Panc1 (cell line): ENCODE results near the gene NATD1.

Experiments used
- POLR2AphosphoS5 ChIP-seq: IDR thresholded peaks from 2 replicates; pipeline ENCODE4 v1.6.1; 2012; ENCODE audit warnings: mild to moderate bottlenecking, low read depth, low read length, moderate library complexity
- SIN3A ChIP-seq: IDR thresholded peaks from 2 replicates; pipeline ENCODE4 v1.6.1; 2012; ENCODE audit warnings: low read depth, mild to moderate bottlenecking, low read length, moderate library complexity, borderline replicate concordance; ENCODE audit not compliant: insufficient read depth
- TCF7L2 ChIP-seq: IDR thresholded peaks from 2 replicates; pipeline ENCODE4 v1.6.1; 2011; ENCODE audit warnings: mild to moderate bottlenecking, low read depth, low read length, inconsistent platforms
- TF ChIP-seq, protein P1 (sequence below): fragments of 450-650 bp; IDR thresholded peaks from 2 replicates; pipeline ENCODE4 v1.5.1; 2017; ENCODE audit warnings: mild to moderate bottlenecking
- TF ChIP-seq, protein P2 (sequence below), 2 experiments: IDR thresholded peaks; 2 replicates each; pipeline ENCODE4 v1.6.1; 2011 to 2012; ENCODE audit warnings: low read depth in 2 of 2, control low read depth in 1 of 2, low read length in 1 of 2, mild to moderate bottlenecking in 1 of 2, moderate library complexity in 1 of 2; ENCODE audit not compliant: insufficient read depth in 1 of 2

- no peak for TF ChIP-seq SIN3A
- TF ChIP-seq, protein P1, sequence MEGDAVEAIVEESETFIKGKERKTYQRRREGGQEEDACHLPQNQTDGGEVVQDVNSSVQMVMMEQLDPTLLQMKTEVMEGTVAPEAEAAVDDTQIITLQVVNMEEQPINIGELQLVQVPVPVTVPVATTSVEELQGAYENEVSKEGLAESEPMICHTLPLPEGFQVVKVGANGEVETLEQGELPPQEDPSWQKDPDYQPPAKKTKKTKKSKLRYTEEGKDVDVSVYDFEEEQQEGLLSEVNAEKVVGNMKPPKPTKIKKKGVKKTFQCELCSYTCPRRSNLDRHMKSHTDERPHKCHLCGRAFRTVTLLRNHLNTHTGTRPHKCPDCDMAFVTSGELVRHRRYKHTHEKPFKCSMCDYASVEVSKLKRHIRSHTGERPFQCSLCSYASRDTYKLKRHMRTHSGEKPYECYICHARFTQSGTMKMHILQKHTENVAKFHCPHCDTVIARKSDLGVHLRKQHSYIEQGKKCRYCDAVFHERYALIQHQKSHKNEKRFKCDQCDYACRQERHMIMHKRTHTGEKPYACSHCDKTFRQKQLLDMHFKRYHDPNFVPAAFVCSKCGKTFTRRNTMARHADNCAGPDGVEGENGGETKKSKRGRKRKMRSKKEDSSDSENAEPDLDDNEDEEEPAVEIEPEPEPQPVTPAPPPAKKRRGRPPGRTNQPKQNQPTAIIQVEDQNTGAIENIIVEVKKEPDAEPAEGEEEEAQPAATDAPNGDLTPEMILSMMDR: no peak
- no peak for TF ChIP-seq TCF7L2
- no peak for TF ChIP-seq POLR2AphosphoS5
- TF ChIP-seq, protein P2, sequence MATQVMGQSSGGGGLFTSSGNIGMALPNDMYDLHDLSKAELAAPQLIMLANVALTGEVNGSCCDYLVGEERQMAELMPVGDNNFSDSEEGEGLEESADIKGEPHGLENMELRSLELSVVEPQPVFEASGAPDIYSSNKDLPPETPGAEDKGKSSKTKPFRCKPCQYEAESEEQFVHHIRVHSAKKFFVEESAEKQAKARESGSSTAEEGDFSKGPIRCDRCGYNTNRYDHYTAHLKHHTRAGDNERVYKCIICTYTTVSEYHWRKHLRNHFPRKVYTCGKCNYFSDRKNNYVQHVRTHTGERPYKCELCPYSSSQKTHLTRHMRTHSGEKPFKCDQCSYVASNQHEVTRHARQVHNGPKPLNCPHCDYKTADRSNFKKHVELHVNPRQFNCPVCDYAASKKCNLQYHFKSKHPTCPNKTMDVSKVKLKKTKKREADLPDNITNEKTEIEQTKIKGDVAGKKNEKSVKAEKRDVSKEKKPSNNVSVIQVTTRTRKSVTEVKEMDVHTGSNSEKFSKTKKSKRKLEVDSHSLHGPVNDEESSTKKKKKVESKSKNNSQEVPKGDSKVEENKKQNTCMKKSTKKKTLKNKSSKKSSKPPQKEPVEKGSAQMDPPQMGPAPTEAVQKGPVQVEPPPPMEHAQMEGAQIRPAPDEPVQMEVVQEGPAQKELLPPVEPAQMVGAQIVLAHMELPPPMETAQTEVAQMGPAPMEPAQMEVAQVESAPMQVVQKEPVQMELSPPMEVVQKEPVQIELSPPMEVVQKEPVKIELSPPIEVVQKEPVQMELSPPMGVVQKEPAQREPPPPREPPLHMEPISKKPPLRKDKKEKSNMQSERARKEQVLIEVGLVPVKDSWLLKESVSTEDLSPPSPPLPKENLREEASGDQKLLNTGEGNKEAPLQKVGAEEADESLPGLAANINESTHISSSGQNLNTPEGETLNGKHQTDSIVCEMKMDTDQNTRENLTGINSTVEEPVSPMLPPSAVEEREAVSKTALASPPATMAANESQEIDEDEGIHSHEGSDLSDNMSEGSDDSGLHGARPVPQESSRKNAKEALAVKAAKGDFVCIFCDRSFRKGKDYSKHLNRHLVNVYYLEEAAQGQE (IDR thresholded peaks at IDR 0.05; ENCODE audit: insufficient read depth in 1 of 2, low read depth in 2 of 2, low read length in 1 of 2): no peak
Measured at GRCh38 chr17:21218831-21219380, 34.3 kb downstream of the NATD1 start.
